Measurements from ENCODE around the gene TOB1.
"Not testable (repeated sequence)": the region's sequence is repeated elsewhere in the genome, so short reads cannot be mapped to it uniquely, and the experiment has no call there.

TOB1 gene

GRCh38 chr17:50868140-50868438 is 1.9 kb upstream of the TOB1 start:
- DNase-seq (ENCODE audit: low read depth): no peak

DNA sequence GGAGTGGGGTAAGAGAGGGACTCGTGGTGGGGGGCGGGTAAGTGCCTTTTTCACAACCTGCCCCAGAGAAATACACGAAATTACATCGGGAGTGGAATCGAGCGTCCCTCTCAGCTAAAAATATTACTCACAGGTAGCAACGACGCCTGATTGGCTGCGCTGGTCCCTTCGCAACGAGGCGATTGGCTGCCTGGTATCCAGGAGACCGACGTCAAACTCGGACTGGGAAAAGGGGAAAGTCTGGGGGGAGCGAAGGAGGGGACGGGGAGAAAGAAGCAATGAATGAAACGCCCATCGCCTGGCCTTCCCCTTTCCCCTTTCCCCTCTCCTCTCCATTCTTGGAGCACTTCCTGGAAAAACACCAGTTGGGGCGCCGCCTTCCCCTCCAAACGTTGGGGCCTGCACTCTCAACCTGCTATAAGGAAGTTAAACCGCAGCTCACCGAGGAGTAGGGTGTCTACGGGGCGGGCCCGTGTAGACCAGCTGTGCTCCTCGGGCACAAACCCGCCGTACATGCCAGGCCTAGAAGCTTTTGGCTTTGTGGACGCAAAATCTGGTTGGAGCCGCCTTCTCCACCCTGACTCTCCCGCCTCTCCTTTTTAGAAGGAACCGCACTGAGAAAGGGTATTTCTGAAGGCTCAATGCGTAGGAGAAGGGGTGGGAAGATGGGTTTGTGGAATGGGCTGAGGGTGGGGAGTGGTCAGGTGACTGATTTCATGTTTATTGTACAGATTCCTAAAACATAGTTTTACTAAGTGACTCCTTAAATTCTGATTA is 1.4 kb upstream of the TOB1 start:
- peak; percentile 71 for DNase-seq (ENCODE audit: low read depth)

- DNase-seq (ENCODE audit: low read depth): peak; percentile 54
These were observed 802 bp upstream of the TOB1 start for GRCh38 chr17:50866950-50867362.

GRCh38 chr17:50865868-50866260 is 290 bp downstream of the TOB1 start:
- DNase-seq (ENCODE audit: low read depth): no peak

- peak; percentile 40 for DNase-seq (ENCODE audit: low read depth)
These were observed 890 bp downstream of the TOB1 start for GRCh38 chr17:50865060-50865867.

- no peak for DNase-seq (ENCODE audit: low read depth)
These were observed 1.5 kb downstream of the TOB1 start for GRCh38 chr17:50864747-50865059.

DNA sequence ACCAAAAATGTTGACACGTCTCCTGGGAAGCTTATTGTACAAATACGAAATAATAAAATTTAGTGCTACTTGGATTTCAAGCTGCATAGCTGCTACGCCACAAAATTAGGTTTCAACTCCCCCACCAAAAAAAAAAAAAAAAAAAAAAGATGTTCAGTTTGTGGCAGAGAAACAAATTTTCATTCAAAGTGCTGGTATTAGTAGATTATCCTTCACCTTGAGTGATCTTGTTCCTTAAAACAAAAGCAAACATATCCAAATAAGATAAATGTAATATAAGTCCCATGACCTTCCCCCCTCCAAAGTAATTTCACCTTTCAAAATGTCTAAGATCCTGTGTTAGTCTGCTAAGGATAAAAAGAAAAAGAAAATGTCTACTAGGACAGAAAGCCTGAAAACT is 2.2 kb downstream of the TOB1 start:
- no peak for DNase-seq (ENCODE audit: low read depth)

DNA sequence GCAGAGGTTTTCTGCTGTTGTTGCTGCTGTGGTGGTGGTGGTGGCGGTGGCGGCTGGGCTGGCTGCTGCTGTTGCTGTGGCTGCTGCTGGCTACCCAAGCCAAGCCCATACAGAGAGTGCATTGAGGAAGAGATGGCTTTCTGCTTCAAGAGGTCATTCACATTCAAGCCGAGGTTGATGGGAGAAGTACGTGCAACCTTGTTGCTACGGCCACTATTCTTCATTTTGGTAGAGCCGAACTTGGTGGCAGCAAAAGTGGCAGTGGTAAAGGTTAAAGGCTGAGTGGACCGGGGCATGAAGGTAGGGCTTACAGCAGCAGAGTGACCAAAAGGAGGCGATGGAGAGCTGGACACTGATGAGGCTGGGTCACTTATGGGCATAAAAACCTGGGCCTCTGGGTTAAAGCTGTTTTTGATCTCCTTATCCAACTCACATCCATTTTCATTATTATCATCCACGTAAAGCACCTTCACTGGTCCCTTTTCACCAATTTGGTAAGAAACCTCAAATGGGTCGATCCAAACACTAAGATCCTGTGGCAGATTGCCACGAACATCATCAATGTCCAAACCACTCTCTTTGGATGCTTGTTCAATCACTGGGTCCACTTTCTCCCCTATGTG is 2.8 kb downstream of the TOB1 start:
- no peak for DNase-seq (ENCODE audit: low read depth)

DNA sequence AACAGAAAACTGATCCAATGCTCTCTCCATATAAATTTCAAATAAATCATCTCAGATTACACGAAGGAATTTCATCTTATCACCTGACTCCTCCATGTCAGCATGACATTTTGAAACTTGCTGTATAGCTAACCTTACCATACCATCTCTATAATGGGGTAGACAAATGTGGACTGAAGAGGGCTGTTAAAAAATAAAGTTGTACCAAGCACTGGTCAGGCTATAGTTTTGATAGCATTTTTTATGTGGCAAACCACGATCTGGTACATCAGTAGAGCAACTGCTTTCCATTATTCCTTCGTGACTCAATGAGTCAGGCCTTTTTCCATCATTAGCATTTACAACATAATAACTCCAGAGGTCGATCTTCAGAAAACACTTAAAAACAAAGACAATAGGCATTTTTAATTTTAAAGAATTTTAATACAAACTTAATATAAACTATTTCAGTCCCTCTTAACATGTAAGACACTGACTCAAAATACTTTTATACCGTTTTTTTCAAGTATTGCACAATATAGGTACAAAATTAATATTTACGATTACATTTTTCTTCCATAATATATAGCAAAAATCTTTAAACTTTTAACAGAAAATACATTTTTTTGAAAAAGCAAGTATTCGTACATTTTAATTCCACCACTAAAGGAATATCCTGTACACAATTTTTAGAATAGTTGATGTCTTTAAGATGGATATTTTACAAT is 4.2 kb downstream of the TOB1 start:
- no peak for DNase-seq (ENCODE audit: low read depth)

DNA sequence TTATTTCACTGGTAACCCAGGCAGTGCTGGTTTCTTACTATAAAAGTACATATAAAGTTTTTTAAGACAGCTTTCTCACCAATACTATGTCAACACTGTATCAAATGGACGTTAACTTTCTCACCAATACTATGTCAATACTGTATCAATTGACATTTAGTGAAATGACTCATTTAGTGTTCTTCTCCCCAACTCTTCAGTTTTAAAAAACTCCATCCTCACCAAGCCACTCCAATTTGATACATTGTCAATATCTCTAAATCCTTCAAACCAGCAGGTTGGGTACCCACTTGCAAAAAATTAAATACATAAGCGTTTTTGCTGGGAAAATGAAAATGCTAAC is 4.8 kb downstream of the TOB1 start:
- no peak for DNase-seq (ENCODE audit: low read depth)

- DNase-seq (ENCODE audit: low read depth): not testable (repeated sequence)
These were observed 6.4 kb downstream of the TOB1 start for GRCh38 chr17:50859727-50860126.

- DNase-seq (ENCODE audit: low read depth): no peak
These were observed 7.5 kb downstream of the TOB1 start for GRCh38 chr17:50858486-50859225.

GRCh38 chr17:50856431-50856830 is 9.7 kb downstream of the TOB1 start:
- no peak for DNase-seq (ENCODE audit: low read depth)

DNA sequence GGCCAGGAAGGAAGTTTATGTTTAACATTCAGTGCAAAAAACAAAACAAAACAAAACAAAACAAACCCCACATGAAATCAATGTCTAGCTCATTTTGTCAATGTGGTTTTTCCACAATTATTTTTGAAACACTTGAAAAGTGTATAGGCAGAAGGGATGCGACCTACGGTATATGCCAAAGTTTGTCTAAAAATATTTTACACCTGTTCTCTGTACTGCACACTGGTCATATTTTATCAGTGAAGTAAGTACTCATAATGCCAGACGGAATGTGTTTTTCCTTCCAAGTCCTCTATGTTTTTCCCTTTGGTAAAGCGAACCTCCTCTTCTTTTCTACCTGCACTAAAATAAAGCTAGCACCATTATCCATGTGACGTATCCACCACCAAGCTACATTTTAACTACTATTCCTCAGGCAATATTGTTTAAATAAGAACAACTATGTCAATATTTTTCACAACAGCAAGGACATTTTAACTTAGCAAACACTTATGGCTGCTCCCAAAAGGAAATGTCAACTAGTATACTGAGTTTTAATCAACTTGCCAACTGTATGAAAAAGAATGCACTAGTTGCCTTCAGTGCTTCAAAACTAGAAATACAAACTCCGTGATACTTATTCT is 10.3 kb downstream of the TOB1 start:
- no peak for DNase-seq (ENCODE audit: low read depth)

DNA sequence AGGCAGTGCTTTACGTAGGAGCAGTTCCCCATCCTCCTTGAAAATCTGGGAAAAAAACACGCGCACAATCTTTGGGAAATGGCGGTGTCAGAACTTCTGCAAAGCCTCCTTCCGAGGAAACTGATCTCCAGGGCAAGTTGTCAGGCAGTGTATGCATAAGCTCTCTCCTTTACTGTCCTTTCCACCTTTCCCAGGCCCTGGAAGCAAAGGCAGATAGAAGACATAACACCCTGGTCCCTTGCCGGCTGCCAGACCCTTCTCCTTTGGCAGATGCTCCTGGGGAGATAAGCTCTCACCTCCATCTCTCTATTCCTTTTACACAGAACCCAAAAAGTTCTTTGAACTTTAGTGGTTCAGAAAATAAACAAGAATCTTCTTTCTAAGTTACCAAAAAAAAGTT is 12.4 kb downstream of the TOB1 start:
- no peak for DNase-seq (ENCODE audit: low read depth)

DNA sequence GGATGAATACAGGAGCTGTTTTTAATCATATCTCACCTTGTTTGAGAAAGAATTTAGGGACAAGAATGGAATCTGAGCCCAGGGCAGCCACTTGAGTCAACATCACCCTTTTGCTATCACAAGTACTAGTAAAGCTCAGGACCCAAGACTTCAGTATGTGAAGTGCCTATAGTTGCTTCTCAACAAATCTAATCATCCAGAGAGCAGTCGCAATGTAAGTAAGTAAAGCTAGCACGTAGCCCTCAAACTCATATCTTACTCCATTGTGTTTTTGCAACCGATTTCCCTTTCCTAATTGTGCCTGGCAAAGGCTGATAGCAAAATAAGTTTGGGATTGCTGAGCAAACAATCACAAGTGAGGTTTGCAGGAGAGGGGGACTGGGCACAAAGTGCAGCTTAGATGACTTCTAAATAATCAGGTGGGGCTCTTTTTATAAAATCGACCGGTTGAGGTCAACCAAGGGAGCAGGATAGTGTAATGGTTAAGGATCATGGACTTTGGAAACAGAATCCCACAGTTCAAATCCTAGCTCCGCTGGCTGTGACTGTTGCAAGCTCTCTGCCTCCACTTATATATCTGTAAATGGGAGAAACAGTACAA is 13.0 kb downstream of the TOB1 start:
- no peak for DNase-seq (ENCODE audit: low read depth)

DNA sequence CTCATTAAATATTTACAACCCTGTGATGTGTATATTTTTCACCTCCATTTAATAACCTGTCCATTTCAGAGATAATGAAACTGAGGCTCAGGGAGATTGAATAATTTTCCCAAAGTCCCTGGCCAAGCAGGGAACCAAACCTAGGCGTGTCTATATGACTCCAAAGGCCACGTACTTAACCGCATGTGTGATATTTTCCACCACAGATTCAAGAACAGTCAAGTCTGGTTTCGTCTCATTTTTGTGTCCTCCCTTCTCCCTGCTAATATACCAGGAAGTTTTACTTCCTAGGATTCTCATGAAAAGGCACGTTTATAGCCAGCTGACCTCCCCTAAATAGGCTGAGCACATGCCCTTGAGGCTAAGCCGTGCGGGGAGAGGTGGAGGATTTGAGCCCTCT is 15.5 kb downstream of the TOB1 start:
- DNase-seq (ENCODE audit: low read depth): no peak

DNA sequence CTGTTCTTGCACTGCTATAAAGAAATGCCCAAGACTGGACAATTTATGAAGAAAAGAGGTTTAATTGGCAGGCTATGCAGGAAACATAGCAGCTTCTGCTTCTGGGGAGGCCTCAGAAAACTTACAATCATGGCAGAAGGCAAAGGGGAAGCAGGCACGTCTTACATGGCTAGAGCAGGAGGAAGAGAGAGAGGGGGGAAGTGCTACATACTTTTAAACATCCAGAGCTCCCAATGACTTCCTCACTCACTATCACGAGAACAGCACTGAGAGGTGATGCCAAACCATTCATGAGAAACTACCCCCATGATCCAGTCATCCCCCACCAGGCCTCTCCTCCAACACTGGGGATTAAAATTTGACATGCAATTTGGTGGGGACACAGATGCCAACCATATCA is 17.4 kb downstream of the TOB1 start:
- DNase-seq (ENCODE audit: low read depth): no peak

DNA sequence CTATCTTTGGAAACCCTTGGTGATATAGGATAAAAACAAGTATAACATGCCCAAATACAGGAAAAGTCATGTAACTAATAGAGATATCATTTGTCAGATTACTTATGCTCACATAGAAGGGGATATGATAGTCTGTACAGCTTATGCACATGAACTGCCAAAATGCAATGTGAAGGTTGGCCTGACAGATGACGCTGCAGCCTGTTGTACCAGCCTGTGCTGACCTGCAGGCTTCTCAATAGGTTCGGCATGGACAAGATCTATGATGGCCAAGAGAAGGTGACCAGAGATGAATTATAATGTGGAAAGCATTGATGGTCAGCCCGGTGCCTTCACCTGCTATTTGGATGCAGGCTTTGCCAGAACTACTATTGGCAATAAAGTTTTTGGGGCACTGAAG is 18.1 kb downstream of the TOB1 start:
- DNase-seq (ENCODE audit: low read depth): no peak

GRCh38 chr17:50847566-50847965 is 18.6 kb downstream of the TOB1 start:
- no peak for DNase-seq (ENCODE audit: low read depth)

Measured in T follicular helper cell (primary cell).